HG03520 (cell line): Measurements from ENCODE around the gene TOP2A.
A peak's percentile ranks its signal among the peaks of the same experiment; 100 is the strongest.

ENCODE experiments used
- ATAC-seq: cut with Tn5 transposase; IDR thresholded peaks from one replicate; pipeline ENCODE4 v1.9.1; 2021; ENCODE audit warnings: mild to moderate bottlenecking, moderate library complexity; ENCODE audit not compliant: unreplicated experiment

The TOP2A gene

GRCh38 chr17:40348562-40349476 lies 68.9 kb downstream of the TOP2A start:
- ATAC-seq: no peak

GRCh38 chr17:40348136-40348504 lies 69.6 kb downstream of the TOP2A start:
- ATAC-seq: no peak

GRCh38 chr17:40347319-40348135 lies 70.2 kb downstream of the TOP2A start:
- ATAC-seq: no peak

- ATAC-seq: no peak
Observed at GRCh38 chr17:40346765-40347158, 70.9 kb downstream of the TOP2A start.

DNA sequence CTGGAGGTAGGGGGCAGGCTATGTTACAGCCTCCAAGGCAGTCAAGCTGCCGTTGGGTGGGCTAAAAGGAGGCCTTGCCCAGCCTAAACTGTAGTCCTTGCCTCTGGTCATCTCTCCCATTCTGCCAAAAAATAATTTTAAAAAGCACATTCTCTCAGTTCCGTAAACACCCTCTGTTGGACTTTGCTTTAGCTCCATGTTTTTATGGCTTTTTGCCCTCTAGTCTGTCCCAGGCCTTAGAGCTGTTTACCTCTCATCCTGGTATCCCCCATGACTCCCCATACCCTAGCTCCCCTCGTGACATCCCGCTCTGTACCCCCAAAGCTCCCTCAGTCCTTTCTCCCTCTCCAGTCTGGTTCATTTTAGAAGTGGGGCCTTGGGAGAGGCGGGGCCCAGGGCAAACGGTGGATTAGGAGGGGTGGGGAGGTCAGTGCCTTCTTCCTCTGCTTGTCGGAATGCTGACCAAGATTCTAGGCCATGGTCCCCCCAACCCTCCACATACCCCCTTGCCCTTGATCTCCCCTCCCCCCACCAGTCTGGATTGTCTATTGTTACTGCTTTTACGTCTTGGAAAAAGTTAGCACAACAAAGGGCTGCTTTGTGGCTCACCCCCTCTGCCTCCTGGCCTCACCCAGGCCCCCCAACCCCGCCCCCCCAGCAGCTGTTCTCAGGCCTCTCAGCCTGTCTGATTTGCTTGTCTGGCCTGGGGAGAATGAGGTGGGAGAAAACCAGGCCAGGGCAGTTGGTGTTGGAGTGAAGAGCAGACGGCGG lies 71.5 kb downstream of the TOP2A start:
- no peak for ATAC-seq

- ATAC-seq: no peak
Observed at GRCh38 chr17:40345161-40345993, 72.3 kb downstream of the TOP2A start.

DNA sequence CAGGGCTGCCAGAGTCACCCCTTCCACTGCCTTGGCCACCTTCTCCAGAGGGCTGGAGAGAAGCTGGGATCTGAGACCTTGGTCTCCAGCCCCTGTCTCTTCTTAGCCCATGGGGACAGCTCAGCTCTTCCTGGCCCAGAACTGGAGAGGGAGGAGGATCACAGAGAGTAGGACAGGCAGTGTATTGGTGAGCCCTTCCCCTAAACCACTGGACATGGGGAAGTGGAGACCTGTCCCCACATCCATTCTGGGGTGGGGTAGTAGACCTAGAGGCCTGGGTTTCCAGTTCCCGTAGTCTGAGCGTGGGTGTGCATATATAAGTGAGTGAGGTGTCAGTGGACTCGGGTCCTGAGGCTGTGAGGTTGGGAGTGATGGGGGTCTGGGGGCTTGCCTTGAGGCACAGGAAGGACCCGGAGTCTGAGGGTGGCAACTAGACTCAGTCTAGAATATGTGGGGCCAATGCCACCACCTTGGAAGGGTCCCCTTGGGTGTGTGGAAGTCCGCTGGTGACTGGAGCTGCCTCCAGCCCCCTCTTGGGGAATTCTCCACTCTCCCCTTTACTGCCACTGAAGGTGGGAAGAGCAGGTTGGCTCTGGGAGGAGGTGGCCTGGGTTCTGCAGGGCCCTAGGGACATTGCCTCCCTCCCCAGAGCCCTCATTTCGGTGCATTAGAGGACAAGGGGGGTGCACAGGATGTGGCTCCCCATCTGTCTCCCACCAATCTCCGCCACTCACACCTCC lies 73.1 kb downstream of the TOP2A start:
- no peak for ATAC-seq

DNA sequence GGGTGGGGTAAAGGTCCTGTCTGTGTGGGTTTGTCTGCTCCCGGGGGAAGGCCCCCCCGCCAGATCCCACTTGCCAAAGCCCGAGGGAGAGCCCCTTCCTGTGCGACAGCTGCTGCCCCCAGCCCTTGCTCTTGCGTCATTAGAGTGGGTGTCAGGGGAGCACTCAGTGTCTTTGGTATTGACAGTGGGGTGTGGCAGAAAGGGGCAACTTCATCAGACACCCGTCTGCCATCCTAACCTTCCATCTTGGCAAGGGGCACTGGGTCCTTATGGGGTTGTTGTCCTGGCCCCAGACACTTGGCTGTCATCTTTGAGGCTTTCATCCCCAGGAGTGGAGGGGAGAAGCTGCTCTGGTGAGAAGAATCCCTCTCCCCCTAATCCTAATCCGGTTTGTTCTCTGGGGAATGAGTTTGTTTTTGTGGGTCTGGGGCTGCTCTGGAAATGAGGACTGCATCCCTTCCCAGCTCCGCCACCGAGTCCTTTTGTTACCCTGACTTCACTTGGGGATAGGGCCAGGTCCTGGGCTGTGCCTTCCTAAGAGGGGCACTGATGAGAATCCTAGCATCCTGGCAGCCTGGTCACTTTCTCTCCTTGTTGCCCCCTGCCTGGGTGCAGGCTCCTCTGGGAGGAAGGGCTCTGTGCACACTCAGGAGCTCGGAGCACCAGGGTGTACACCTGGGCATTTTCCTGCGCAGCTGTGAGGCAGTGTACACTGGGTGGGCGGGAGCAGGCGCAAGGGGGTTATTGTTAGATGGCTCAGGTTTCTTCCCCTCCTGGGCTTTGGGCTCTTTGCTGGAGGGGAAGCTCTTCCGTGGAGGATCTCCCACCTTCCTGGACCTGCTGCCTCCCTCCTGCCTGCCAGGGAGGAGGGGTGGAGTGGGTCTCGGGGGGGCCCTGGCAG lies 74.2 kb downstream of the TOP2A start:
- no peak for ATAC-seq

DNA sequence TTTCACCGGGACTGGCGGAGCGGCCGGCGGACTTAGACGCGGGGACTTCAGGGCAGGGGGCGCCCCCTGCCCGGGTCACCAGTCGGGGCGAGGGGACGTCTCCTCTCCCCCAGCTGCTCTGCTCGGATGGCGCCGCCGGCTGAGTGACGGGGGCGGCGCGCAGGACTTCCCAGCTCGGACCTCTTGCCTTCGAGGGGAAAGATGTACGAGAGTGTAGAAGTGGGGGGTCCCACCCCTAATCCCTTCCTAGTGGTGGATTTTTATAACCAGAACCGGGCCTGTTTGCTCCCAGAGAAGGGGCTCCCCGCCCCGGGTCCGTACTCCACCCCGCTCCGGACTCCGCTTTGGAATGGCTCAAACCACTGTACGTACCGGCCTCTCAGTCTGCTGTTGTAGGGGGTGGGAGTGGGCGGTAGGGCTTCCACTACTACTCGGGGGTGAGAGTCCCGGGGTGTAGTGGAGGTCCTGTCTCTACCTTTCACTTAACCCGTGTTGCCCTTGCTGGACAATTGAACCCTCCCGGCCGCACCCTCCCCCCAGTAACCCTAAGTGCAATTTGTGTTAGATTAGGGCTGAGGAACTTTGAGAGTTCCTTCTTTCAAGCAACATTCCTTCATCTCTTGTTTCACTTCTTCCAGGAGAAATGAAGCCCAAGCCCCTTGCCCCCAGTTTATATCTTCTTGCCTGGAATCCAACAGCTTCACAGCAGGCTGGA lies 75.0 kb downstream of the TOP2A start:
- ATAC-seq: no peak

DNA sequence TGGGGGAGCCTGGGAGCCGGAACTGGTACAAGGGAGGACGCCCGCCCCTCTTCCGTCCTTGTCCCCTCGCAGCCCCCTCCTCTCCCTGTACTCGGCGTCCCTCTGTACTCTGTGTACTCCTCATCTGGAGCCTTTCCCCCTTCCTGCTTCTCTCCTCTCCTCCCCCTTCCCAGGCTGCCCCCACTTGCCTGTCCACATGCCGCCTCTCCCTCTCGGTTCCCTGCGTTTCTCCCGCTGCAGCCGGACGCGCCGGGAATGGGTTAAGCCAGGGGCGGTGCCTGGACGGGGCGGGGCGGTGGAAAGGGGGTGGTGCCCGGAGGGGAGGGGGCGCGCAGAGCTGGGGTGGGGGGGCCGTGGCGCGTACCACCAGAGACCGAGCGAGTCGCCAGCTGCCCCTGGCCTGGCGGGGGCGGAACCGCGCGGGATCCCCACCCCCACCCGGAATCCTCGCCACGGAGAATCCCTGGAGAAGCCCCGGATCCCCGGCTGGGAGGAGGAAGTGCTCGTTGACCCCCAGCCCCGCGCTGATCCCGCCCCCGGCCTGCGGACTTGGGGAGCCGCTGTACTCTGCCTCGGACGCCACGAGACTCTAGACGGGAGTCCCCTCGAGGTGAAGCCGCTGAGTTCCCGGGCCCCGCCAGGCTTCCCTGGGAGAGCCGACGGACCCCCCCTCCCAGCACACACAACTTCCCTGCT lies 75.7 kb downstream of the TOP2A start:
- no peak for ATAC-seq

DNA sequence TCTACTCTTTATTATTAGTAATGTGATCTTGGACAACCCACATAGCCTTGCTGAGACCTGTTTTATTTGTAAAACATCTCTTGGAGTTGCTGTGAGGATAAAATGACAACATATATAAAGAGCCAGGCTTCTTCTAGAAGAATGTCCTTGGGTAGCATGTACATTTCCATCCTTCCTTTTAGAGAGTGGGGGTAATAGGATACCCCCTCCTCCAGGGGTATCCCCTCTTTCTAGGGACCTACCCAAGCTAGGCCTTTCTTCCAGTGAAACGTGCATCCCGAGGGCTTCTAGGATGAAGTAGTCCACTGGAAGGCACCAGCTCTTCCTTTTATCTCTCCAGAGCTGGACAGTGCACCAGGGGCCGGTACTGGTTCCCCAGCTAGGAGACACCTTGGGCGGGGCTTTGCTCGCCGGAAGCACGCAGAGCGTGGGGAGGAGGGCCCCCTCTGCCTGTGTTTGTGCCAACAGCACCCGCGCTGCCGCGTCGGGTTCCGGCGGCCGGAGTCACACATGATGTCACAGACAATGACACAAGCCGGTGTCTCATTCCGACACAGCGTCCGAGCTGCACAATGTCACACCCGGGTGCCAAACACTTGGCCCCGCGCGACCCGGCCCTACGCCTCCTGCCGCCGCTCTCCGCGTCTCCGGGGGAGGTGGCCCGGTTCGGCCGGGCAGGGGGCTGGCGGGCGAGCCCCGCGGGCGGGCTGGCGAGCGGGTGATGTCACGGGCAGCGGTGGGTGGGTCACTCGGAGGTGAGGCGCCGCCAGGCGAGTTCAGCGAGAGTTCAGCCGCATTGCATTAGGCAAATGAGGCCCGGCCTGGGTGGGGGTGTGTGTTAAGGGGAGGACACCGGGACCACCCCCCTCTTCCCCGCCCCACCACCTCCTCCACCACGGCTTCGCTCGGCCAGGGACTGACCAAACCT lies 76.6 kb downstream of the TOP2A start:
- ATAC-seq: peak; percentile 56

DNA sequence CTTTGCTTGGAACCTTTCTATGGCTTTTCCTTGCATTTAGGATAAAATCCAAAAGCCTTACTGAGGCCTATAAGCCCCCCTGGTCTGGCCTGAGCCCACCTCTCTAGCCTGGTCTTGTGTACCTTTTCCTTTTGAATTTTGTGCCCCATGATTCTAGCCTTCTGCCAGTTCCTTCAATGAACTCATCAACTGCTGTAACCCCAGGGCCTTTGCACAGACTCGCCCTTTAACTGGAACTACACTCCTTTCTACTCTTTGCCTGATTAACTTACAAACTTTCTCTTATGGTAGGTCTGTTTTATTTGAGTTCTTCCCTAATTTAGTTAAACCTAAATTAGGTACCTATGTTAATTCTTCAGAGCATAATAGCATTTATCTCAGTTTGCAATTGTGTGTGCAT lies 77.4 kb downstream of the TOP2A start:
- ATAC-seq: no peak

DNA sequence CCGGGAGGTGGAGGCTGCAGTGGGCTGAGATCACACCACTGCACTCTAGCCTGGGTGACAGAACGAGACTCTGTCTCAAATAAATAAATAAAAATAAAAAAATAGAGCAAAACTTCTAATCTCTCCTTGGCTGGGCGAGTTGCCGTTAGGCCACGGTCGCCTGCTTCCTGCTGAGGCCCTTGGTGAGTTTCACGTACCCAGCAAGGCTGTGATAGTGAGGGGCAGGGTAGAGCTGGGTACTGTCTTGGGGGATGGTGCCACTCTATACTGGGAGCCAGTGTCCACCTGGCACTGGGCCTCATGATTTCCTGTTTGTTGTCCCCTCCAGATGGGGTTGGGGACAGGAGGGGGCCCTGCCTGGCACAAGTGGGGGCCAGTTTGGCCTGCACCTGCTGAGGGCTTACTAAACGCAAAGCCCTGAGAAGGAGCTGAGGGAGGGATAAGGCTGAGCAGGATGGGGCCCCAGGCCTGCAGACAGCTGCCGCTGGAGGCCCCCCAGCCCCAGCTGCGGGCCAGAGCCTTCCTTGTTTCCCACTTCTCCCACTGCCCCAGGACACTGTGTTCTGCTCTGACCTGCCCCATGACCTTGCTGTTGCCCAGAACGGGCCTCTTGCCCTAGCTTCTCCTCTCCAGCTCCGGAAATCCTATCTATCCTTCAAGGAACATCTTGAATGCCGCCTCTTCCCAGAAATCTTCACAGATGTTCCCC lies 78.6 kb downstream of the TOP2A start:
- ATAC-seq: no peak
